Lower leg skin (tissue), 3 donors: ENCODE data around the gene CH25H.

Experiments
- CTCF ChIP-seq, 3 donors: fragments of 450-650 bp; IDR thresholded peaks; one replicate each; pipeline ENCODE4 v1.5.1; 2016; ENCODE audit warnings: antibody characterized with exemption in 3 of 3, mild to moderate bottlenecking in 3 of 3, moderate library complexity in 2 of 3
- POLR2A ChIP-seq, 2 donors: fragments of 450-650 bp; IDR thresholded peaks; one replicate each; pipeline ENCODE4 v1.6.1; 2016 to 2017; ENCODE audit warnings: antibody characterized with exemption in 2 of 2, mild to moderate bottlenecking in 1 of 2, moderate library complexity in 1 of 2

DNA sequence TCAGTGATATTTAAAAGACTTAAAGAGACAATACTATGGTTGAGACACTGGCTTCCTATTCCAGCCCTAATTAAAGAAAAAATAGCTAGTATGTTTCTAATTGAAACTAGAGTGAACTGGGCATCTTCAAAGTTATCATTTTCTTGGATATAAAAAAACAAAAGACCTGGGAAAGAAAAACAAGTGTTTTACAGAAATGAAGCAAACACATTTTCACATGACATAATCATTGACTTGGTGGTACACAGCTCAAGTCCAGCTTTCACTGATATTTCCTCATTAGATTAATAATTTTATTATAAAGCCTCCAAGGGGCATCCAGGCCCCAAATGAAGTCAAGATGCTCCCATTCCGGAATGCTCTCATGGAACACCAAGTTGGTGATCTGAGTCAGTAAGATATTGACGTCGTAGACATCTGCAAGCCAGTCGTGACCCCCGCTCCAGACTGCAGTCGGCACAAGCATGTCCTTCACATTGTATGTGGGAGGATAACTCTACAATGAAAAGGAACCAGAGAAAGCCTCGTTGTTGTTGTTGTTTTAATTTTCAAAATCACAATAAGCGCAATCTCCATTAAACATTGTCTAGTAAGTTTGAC is 7.5 kb upstream of the CH25H start:
- TF ChIP-seq CTCF (IDR thresholded peaks at IDR 0.05) (no peak), POLR2A (IDR thresholded peaks at IDR 0.05) (no peak)
